H54 (cell line): Measurements from ENCODE around the gene NCOA1.
"Not testable (repeated sequence)": the region's sequence is repeated elsewhere in the genome, so short reads cannot be mapped to it uniquely, and the experiment has no call there.

ENCODE experiments used
- DNase-seq: peaks from one replicate; pipeline ENCODE4 v3.0.0; 2011; ENCODE audit warnings: low spot score, mixed read lengths; ENCODE audit not compliant: insufficient read length
- FAIRE-seq: peaks from 3 replicates; lab custom pipeline; 2011; peaks lifted over from hg19 to GRCh38; lab: Jason Lieb, UNC
- POLR2A ChIP-seq: IDR thresholded peaks from 2 replicates; pipeline ENCODE4 v1.6.1; 2011; ENCODE audit warnings: low read depth, mild to moderate bottlenecking, low read length

The NCOA1 gene

DNA sequence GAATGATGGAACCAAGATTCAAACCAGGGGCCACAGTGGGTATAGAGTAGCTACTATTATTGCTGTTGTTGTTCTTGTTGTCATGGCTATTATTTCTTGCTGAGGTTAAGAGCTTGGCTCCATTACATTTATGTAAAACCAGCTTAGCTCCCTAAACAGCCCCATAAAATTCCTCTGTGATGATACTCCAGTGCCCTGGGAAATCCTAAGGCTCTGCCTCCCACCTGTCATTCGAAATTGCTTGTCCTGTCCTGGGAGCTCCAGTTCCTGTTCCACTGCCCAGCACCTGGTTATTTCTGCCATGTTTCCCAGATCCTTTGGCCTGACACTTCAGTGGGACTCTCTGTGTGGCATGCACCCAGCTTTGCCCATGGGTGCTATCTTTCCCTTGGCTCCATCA lies 27.8 kb upstream of the NCOA1 start:
- no peak for FAIRE-seq
- no peak for DNase-seq
- no peak for TF ChIP-seq POLR2A

DNA sequence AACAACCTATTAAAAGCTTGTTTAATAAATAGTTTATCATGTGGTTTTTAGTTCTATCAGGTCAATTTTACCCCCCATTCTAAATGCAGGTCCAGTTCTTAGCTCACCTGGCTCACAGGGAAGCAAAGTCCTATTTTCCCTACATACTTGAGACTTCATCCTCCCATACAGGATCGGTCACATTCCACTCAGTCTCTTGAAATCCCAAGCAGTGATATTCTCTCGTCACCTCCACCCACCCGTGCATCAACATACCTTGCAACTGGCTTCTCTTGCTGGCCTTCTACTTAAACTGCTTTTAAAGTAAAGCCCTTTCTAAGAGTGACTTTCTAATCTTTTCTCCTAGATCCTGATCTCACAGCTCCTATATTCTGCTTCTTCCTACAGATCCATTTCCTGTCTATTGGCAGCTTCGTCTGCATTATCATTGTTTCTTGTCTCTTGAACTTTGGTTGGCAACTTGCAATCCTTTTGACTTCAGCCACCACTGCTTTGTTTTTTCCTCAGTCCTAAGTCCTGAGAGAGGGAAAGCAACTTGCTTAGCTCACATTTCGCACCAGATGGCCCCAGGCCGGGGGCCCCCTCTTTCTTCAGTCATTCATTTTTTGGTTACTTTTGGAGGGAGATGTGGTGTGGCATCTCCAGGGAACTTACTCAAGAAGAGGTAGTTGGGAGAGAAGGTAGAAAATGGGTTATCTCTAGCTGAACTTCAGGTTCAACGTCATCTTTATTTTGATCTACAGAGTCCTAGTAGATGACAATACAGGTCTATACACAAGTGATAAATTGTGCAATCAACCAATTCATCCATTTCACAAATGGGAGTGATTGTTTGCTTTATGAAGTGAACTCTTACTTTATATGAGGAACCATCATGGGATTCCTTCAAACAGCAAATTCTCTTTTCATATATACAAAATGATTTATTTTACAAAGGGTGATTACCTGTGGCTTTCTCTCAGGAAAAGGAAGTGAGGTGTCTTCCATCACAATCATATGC lies 23.9 kb upstream of the NCOA1 start:
- no peak for DNase-seq
- FAIRE-seq = no peak
- TF ChIP-seq POLR2A = no peak

DNA sequence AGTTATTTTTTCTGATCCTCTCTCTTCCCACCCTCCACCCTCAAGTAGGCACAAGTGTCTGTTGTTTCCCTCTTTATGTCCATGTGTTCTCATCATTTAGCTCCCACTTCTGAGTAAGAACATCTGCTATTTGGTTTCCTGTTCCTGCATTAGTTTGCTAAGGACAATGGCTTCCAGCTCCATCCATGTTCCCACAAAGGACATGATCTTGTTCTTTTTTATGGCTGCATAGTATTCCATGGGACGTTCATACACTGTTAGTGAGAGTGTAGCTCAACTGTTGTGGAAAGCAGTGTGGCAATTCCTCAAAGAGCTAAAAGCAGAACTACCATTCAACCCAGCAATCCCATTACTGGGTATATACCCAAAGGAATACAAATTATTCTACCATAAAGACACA lies 22.6 kb upstream of the NCOA1 start:
- not testable (repeated sequence) for DNase-seq, FAIRE-seq

DNA sequence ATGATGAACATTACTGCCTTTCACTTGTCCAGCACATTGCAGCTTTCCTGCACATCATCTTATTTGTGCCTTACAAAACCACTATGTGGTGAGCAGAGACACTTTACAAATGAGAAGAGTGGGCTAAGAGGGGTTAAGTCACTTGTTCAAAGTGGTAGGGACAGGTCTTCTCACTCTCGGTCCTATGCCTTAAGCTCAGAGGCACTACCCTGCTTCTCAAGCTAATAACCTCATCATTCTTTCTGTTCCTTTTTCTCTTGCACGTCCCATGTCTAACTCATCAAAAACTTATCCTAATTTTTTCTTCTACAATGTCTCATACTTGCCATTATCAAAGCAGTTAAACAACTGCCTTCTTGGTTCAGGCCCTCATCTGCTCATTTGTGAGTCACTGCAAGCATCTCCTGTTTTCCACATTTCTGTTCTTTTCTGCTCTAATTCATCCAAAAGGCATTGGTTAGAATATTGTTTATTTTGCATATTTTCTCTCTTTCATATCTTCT lies 21.9 kb upstream of the NCOA1 start:
- FAIRE-seq = no peak
- TF ChIP-seq POLR2A = no peak
- DNase-seq = no peak

DNA sequence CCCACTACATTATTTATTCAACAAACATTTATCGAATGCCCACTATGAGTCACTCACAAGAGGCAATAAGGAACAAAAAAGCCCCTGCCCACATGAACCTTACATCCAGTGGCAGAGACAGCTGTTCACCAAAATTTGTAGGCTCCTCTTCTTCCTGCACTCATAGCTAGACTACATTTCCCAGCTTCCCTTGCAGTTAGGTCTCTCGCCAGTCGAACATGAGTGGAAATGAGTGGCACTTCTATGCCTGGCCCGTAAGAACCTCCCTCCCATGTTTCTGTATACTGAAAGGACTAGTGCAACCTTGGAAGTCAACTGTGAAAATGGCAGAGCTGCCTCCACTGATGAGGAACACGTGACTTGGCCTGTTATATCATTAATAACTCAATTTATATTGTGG lies 19.4 kb upstream of the NCOA1 start:
- DNase-seq (no peak), FAIRE-seq (peak; percentile 38)
- TF ChIP-seq POLR2A = no peak

DNA sequence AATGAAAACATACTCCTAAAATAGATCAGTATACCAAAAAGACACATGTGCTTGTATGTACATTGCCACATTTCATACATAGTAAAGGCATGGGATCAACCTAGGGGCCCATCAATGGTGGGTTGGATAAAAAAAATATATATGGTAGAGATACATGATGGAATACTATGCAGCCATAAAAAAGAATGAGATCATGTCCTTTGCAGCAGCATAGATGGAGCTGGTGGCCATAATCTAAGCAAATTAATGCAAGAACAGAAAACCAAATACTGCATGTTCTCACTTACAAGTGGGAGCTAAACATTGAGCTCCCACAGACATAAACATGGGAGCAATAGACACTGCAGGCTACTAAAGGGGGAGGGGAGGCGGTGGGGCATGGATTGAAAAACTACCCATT lies 18.6 kb upstream of the NCOA1 start:
- DNase-seq (no peak), FAIRE-seq (no peak)
- TF ChIP-seq POLR2A = no peak

DNA sequence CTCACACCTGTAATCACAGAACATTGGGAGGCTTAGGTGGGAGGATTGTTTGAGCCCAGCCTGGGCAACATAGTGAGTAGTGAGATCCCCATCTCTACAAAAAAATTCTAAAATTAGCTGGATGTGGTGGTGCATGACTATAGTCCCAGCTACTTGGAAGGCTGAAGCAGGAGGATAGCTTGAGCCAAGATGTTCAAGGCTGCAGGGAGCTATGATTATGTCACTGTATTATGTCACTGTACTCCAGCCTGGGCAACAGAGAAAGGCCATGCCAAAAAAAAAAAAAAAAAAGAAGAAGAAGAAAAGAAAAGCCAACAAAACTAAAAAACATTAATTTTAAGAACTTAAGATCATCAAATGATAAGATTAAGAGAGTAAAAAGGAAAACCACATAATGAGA lies 17.4 kb upstream of the NCOA1 start:
- FAIRE-seq (no peak), DNase-seq (no peak)
- TF ChIP-seq POLR2A = no peak

DNA sequence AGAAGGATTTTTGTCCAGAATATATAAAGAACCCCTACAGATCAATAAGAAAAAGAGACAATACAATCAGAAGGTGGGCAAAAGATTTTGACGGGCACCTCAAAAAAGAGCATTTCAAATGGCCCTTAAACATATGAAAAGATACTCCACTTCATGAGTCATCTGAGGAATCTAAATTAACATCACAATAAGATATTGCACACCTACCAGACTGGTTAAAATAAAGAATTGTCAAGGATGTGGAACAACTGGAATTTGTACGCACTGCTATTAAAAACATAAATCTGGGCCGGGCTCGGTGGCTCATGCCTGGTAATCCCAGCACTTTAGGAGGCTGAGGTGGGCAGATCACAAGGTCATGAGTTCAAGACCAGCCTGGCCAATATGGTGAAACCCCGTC lies 17.0 kb upstream of the NCOA1 start:
- no peak for FAIRE-seq
- no peak for TF ChIP-seq POLR2A
- no peak for DNase-seq

DNA sequence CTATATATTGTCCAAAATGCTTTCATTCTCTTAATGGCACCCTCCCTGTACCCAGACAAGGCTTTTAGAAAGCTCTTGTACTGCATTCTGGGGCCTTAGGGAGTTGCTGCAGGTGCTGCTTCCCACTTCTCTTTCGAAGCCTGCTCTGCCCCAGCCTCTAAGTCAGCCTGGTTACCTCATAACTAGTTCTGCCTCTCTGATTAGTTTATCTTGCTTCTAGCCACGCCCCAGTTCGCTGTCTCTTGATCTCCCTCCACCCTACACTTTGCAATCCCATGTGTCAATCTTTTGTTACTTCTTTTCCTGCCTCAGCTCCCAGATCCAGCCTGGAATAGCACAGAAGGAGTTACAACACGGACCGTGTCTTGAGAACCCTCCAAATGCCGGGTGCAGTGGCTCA lies 13.8 kb upstream of the NCOA1 start:
- DNase-seq (no peak), FAIRE-seq (no peak)
- TF ChIP-seq POLR2A = no peak

DNA sequence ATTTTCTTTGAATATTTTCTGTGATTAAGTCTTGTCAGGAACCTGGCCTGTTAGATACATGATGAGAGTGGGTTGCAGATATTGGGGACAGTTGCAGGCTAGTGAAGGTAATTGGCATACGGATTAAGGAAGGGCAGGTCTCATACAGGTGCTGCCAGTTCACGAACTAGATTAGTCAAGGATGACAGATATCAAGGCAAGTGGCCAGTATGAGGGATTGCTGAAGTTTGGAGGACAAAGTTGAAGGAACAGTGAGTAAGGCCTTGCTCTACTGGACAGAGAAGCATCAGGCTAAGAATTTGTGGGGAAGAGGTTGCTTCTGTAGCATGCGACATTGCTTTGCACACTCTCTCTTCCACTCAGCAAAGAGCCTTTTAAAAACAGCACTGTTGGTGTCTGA lies 12.8 kb upstream of the NCOA1 start:
- FAIRE-seq = no peak
- TF ChIP-seq POLR2A = no peak

DNA sequence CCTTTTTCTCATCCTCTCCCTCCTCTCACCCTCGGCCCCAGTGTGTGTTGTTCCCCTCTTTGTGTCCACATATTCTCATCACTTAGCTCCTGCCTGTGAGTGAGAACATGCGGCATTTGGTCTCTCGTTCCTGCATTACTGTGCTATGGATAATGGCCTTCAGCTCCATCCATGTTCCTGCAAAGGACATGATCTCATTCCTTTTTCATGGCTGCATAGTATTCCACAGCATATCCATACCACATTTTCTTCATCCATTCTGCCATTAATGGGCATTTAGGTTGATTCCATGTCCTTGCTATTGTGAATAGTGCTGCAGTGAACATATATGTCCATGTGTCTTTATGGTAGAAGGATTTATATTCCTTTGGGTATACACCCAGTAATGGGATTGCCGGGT lies 10.8 kb upstream of the NCOA1 start:
- no peak for FAIRE-seq
- DNase-seq = no peak
- TF ChIP-seq POLR2A = no peak

More for the DNA sequence above, 12.8 kb upstream of the NCOA1 start:
- DNase-seq = no peak

DNA sequence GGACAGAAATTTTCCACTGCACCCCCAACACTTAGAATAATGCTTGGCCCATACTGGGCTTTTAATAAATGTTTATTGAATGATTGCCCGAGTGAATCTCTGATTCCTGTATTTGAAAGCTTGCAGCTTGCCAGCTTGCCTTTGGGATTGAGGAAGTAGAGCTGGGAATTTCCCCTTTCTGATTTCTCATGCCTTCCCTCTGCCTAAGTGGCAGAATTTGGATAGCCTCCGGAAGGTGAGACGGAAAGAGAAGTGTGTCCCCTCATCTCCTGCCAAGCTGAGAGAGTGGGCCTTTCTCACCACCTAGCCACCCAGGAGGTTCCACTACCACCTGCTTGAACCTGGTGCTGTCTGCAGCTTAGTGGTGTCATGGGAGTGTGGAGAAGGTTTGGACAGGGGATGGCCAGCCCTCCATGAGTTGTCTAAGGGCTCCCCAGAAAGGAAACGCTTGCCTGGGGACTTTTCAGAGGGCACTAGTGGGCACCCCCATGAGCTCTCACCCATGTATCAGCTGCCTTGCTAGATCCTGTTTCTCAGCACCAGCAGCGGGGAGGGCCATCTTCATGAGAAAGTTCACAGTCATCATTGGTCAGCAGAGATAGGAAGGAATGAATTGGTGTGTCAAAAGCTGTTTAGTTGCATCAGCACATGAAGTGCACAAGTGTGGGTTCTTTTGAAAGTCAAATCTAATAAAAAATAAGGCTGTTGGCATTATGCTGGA lies 8.6 kb upstream of the NCOA1 start:
- TF ChIP-seq POLR2A = no peak

DNA sequence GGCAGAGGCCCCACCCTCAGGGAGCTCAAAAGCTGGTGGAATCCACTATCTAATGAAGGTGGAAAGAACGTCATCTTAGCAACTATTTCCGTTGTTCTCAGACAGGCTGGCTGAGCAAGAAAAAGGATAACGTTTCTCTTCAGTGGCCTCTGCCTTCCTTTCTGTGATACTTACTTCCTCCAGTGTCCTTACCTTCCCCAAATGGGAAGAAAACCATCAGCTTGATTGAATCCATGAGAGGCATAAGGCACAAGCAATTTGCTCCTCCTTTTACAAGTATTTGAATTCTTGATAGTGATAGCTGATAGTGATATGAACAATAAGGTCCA lies 8.1 kb upstream of the NCOA1 start:
- TF ChIP-seq POLR2A = no peak
- FAIRE-seq (no peak), DNase-seq (no peak)

More for the DNA sequence above, 8.6 kb upstream of the NCOA1 start:
- FAIRE-seq = no peak
- no peak for DNase-seq

DNA sequence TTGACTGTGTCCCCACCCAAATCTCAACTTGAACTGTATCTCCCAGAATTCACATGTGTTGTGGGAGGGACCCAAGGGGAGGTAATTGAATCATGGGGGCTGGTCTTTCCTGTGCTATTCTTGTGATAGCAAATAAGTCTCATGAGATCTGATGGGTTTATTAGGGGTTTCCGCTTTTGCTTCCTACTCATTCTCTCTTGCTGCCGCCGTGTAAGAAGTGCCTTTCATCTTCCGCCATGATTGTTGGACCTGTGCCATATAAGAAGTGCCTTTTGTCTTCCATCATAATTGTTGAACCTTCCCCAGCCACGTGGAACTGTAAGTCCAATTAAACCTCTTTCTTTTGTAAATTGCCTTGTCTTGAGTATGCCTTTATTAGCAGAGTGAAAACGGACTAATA lies 6.4 kb upstream of the NCOA1 start:
- not testable (repeated sequence) for DNase-seq, FAIRE-seq

DNA sequence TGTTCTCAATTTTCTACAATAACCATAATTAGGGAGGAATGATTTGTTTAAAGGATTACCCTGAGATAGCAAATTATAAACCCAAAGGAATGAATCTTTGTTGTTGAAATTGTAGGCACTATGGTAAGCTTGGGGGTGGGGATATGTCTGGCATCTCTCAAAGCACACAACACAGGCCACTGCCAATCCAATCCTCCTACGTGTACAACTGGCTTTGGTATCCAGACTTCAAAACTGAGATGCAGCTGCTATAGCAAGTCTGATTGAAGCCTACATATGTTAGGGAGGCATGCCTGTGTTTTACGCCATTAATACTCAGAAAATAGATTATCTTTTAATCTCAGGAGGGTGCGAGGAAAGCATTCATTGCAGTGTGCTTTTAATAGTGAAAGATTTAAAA lies 5.9 kb upstream of the NCOA1 start:
- TF ChIP-seq POLR2A = no peak
- FAIRE-seq = no peak

More for the DNA sequence above, 5.9 kb upstream of the NCOA1 start:
- DNase-seq = no peak
